Neutrophil (primary cell): ENCODE results near the gene STK32C.

Experiments
- H3K27ac ChIP-seq: fragments of 200-600 bp; sonication (generic); 2 replicates; pipeline ENCODE4 v1.5.1; 2016; ENCODE audit warnings: mild to moderate bottlenecking, moderate library complexity
- H3K27me3 ChIP-seq: fragments of 200-600 bp; sonication (generic); 2 replicates; pipeline ENCODE4 v1.6.0; 2016; ENCODE audit warnings: mild to moderate bottlenecking
- H3K36me3 ChIP-seq: fragments of 200-600 bp; sonication (generic); 2 replicates; pipeline ENCODE4 v1.5.1; 2017
- H3K4me1 ChIP-seq, 2 experiments: fragments of 200-600 bp in 1 of 2; sonication (generic) in 1 of 2; 1 replicate in 1 of 2; 2 replicates in 1 of 2; pipeline versions ENCODE4 v1.5.1 to v1.6.1; 2013 to 2016; ENCODE audit warnings: low read depth in 1 of 2, low read length in 1 of 2, mild to moderate bottlenecking in 1 of 2, moderate library complexity in 1 of 2; ENCODE audit not compliant: control insufficient read depth in 1 of 2, insufficient read depth in 1 of 2
- H3K4me3 ChIP-seq, 2 experiments: fragments of 200-600 bp in 1 of 2; sonication (generic) in 1 of 2; 1 replicate in 1 of 2; 2 replicates in 1 of 2; pipeline ENCODE4 v1.5.1; 2013 to 2016; ENCODE audit warnings: low read depth in 1 of 2, low read length in 1 of 2, mild to moderate bottlenecking in 1 of 2, moderate library complexity in 1 of 2
- H3K9me3 ChIP-seq: fragments of 200-600 bp; sonication (generic); 2 replicates; pipeline ENCODE4 v1.5.1; 2016
- TF ChIP-seq, protein P1 (sequence below): fragments of 200-600 bp; sonication (generic); IDR thresholded peaks from 2 replicates; pipeline ENCODE4 v1.5.1; 2016; ENCODE audit warnings: antibody characterized with exemption

Gene STK32C

DNA sequence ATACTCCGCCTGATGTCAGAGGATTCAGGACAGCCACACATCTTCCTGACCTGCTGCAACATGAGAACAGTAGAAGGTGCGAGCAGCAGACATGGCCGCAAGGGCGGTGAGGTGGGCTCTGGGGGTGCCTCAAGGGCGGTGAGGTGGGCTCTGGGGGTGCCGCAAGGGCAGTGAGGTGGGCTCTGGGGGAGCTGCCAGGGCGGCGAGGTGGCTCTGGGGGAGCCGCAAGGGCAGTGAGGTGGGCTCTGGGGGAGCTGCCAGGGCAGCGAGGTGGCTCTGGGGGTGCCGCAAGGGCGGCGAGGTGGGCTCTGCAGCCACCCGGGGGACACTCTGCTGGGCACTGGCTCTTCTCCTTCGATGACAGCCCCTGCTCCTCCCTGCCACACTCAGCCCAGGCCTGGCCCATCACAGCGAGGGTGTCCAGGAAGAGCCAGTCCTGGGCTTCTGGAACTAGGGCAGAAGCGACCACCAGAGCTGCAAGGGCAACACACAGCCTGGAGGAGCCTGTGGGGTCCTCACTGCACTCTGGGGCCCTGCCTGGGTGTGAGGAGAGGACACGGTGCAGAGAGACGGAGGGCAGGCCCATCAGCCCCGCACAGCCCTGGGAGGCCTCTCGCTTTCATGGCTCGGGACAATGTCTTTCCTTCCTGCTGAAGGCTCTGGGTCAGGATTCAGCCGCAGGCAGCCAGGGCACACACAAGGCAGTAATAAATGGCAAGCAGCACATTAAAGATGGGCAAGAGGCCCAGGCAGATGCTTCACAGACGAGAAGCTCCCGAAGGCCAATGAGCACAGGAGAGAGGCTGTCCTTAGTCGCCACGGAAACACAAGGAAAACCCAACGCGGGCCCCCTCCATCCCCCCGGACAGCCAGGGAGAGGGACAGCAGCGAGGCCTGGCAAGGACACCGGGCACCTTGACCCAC, 42.5 kb downstream of the STK32C start:
- Histone ChIP-seq H3K4me1 (no peaks in the 10 kb centered on the region), H3K27ac (no peak overlapping the region), H3K4me3 (no peak overlapping the region), H3K9me3 (no peaks in the 10 kb centered on the region), H3K27me3 (no peaks in the 10 kb centered on the region), H3K36me3 (no peaks in the 10 kb centered on the region)
- TF ChIP-seq, protein P1, sequence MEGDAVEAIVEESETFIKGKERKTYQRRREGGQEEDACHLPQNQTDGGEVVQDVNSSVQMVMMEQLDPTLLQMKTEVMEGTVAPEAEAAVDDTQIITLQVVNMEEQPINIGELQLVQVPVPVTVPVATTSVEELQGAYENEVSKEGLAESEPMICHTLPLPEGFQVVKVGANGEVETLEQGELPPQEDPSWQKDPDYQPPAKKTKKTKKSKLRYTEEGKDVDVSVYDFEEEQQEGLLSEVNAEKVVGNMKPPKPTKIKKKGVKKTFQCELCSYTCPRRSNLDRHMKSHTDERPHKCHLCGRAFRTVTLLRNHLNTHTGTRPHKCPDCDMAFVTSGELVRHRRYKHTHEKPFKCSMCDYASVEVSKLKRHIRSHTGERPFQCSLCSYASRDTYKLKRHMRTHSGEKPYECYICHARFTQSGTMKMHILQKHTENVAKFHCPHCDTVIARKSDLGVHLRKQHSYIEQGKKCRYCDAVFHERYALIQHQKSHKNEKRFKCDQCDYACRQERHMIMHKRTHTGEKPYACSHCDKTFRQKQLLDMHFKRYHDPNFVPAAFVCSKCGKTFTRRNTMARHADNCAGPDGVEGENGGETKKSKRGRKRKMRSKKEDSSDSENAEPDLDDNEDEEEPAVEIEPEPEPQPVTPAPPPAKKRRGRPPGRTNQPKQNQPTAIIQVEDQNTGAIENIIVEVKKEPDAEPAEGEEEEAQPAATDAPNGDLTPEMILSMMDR, result no peak

DNA sequence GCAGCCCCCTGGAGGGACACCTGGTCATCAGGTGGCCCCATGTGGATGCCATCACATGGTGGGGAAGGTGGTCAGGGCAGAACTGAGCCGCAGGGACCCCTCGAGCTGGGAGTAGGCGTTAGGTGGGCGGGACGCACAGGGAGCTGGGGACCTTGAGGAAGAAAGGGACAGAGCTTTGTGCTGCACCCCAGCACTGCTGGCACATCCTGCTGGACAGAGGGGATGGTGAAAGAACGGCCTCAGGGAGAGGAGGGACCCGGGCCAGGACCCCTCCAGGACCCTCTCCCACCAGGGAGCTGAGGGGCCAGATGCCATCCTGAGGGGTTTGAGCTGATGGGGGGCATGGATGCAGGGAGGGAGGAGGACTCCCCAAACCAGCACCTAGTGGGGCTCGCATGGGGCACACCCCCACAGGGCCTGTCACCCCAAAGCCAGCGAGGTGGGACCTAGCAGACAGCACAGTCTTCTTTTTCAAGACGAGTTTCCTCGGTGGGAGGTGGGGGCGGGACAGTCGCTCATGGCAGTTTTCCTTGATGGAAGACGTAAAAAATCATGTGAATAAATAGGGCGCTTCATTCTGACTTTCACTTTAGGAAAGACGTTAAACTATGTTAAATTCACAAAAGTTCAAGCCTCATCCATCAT, 43.3 kb downstream of the STK32C start:
- no peak overlapping the region for H3K27ac ChIP-seq
- TF ChIP-seq, protein P1, result no peak
- no peaks in the 10 kb centered on the region for H3K27me3 ChIP-seq
- no peaks in the 10 kb centered on the region for H3K9me3 ChIP-seq
- no peak overlapping the region for H3K4me3 ChIP-seq
- no peaks in the 10 kb centered on the region for H3K4me1 ChIP-seq
- H3K36me3 ChIP-seq, result no peaks in the 10 kb centered on the region

DNA sequence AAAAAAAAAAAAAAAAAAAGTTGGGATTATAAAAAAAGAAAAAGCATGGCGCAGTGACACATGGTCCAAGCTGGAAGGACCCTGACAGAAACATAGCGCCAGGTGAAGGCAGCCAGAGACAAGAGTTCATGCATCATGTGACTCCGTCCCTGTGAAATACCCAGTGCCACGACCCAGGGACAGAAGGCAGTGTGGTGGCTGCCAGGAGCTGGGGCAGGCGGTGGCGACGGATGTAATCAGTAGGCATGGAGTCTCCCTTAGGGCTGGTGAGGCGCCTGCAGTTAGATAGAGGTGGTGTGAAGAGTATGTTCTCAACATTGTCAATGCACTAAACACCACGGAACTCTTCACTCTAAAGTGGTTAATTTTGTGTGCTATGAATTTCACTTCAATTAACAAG, 43.9 kb downstream of the STK32C start:
- H3K27ac ChIP-seq, result no peak overlapping the region
- H3K4me3 ChIP-seq, result no peak overlapping the region
- no peaks in the 10 kb centered on the region for H3K36me3 ChIP-seq
- TF ChIP-seq, protein P1, result no peak
- no peaks in the 10 kb centered on the region for H3K27me3 ChIP-seq
- H3K4me1 ChIP-seq, result no peaks in the 10 kb centered on the region
- no peaks in the 10 kb centered on the region for H3K9me3 ChIP-seq

DNA sequence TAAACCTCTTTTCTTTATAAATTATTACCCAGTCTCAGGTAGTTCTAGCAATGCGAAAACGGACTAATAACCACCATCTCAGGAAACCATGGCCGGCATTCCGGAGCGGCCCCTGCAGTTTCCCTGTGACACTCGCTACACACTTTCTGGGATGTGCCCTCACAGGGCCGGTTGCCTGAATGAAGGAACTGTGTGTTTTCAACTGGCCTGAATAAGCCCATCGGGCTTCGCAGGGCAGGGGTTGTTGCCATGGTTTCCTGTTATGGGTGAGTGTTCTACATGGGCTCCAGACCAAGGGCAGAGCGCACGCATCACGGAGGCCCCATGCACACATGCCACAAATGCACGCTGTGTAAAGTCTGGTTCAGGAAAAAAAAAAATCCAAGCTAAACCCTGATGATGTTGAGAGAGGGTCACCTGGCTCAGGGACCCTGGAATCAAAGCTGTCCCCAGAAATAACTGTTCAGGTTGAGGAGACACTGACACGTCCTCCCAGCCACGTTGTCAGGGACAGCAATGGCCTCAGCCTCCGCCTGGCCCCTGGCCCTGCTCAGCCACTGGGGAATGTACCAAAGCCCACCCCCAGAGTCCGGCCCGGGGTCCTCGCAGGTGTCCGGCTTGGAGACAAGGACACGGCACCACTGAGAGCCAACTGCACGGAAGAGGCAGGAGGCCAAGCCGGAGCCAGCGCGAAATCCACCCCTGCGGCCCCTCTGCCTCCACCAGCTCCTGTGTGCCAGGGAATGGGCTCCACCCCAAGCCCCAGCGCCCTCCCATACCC, 47.9 kb downstream of the STK32C start:
- Histone ChIP-seq H3K4me1 (peaks cover 16 to 19% of the 10 kb centered on the region in 2 experiments), H3K4me3 (no peak overlapping the region), H3K36me3 (no peaks in the 10 kb centered on the region), H3K9me3 (no peaks in the 10 kb centered on the region), H3K27me3 (no peaks in the 10 kb centered on the region), H3K27ac (no peak overlapping the region)
- TF ChIP-seq, protein P1, result no peak

DNA sequence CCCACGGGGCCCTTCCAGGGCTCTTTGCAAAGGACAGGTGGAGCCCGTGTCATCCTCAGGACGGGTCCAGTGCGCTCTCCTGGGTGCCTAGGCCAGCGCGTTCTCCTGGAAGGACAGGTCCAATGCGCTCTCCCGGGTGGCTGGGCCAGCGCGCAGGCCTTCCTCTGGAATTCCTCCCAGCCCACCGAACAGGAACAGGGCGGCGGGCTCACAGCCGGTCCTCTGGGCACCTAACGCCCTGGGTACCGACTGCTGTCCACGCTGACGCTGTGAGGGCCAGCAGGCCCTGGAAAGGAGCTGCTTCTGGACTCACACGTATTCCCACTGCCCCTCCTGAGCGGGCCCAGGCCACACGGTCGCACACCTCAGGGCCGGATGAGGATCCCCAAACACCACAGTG, 49.3 kb downstream of the STK32C start:
- Histone ChIP-seq H3K27me3 (no peaks in the 10 kb centered on the region), H3K9me3 (no peaks in the 10 kb centered on the region), H3K4me3 (no peak overlapping the region), H3K4me1 (peaks cover 24 to 30% of the 10 kb centered on the region in 2 experiments), H3K36me3 (no peaks in the 10 kb centered on the region), H3K27ac (no peak overlapping the region)
- TF ChIP-seq, protein P1, result no peak
